T-helper 17 cell (primary cell): Measurements from ENCODE around the gene MAP2K3. TPM values are rescaled to one million over a fixed set of nuclear protein-coding genes. Genes with fewer than 3 reads are reported as not detected.

Experiments
- ATAC-seq: fragments of 150-1000 bp; cut with Tn5 transposase; 2 replicates; pipeline ENCODE4 v1.10.0; 2021; ENCODE audit warnings: mild to moderate bottlenecking, moderate library complexity
- DNase-seq, 3 donors: peaks; one replicate each; pipeline versions ENCODE4 v3.0.0 to v3.0.0-alpha.2; 2020 to 2021
- H3K9me3 ChIP-seq: one replicate; pipeline ENCODE4 v1.7.0; 2013; ENCODE audit warnings: low read length, mild to moderate bottlenecking; ENCODE audit not compliant: control insufficient read depth, poor library complexity, severe bottlenecking
- H3K27ac Mint-ChIP-seq: one replicate; pipeline ENCODE4 v1.8.0; 2022; ENCODE audit warnings: mild to moderate bottlenecking, moderate library complexity, mixed read lengths
- H3K27me3 Mint-ChIP-seq: one replicate; pipeline ENCODE4 v1.8.0; 2022; ENCODE audit warnings: mixed read lengths
- H3K36me3 Mint-ChIP-seq: one replicate; pipeline ENCODE4 v1.8.0; 2022; ENCODE audit warnings: low read depth, mixed read lengths
- H3K4me1 Mint-ChIP-seq: one replicate; pipeline ENCODE4 v1.8.0; 2022; ENCODE audit warnings: mild to moderate bottlenecking, mixed read lengths
- H3K4me3 Mint-ChIP-seq: one replicate; pipeline ENCODE4 v1.8.0; 2022; ENCODE audit warnings: mild to moderate bottlenecking, moderate library complexity, mixed read lengths
- total RNA-seq, 4 donors: library from RNA in 2 of 4; stranded (reverse) in 2 of 4; gene quantifications; one replicate each; pipeline ENCODE4 v1.2.3 and lab custom pipeline; 2022 to 2026

MAP2K3 gene
- total RNA-seq, 2 donors from 2014 or later, result 61.2 to 73.0 TPM

- no peak for DNase-seq
- peak overlapping the region; percentile 39 for H3K4me3 Mint-ChIP-seq
- H3K36me3 Mint-ChIP-seq, result no peaks in the 10 kb centered on the region
- H3K9me3 ChIP-seq, result no peaks in the 10 kb centered on the region
- ATAC-seq, result no peak
- H3K27ac Mint-ChIP-seq, result peak overlapping the region; percentile 37
- H3K4me1 Mint-ChIP-seq, result peaks cover 14% of the 10 kb centered on the region
- H3K27me3 Mint-ChIP-seq, result peaks cover 5% of the 10 kb centered on the region
Measured at GRCh38 chr17:21268596-21269188, 15.8 kb upstream of the MAP2K3 start.

DNA sequence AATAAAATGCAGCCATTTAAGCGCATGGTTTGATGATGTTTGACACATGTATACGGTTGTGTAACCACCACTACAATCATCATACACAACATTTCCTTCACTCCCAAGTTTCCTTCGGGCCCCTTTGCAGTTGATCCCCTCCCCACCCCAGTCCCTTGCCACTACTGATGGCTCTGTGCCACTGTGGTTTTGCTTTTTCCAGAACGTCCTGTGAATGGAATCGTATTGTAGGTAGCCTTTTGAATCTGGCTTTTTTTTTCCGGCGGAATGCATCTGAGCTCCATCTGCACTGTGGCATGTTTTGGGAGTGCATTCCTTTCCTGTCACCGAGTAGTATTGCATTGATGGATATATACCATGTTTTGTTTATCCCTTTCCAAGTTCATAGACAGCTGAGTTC lies 15.1 kb upstream of the MAP2K3 start:
- peaks cover 14% of the 10 kb centered on the region for H3K4me1 Mint-ChIP-seq
- H3K9me3 ChIP-seq, result no peaks in the 10 kb centered on the region
- H3K4me3 Mint-ChIP-seq, result no peak overlapping the region
- H3K27me3 Mint-ChIP-seq, result peaks cover 5% of the 10 kb centered on the region
- no peaks in the 10 kb centered on the region for H3K36me3 Mint-ChIP-seq
- ATAC-seq (no peak), DNase-seq (no peak)
- peak overlapping the region; percentile 37 for H3K27ac Mint-ChIP-seq

- H3K36me3 Mint-ChIP-seq, result no peaks in the 10 kb centered on the region
- ATAC-seq (no peak), DNase-seq (no peak)
- peak overlapping the region; percentile 82 for H3K27ac Mint-ChIP-seq
- H3K4me3 Mint-ChIP-seq, result no peak overlapping the region
- no peaks in the 10 kb centered on the region for H3K9me3 ChIP-seq
- no peaks in the 10 kb centered on the region for H3K27me3 Mint-ChIP-seq
- H3K4me1 Mint-ChIP-seq, result peaks cover 20% of the 10 kb centered on the region
Measured at GRCh38 chr17:21271454-21272183, 12.9 kb upstream of the MAP2K3 start.

DNA sequence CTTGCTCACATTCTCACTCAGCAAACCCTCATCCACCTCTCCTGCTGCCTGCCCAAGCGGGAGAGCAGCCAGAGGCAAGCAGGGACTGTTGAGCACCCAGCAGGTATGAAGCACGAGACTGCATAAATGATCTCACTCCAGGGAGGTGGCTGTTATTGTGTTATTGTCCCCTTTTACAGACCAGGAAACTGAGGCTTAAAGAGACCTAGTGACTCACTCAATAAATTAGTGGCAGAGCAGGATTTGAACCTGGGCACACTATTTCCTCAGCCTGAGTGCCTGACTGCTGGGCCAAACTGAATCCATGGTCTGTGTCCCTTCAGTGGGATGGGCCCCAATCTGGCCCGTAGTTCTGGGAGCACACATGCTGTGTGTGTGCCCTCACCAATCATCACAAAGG lies 12.3 kb upstream of the MAP2K3 start:
- no peaks in the 10 kb centered on the region for H3K36me3 Mint-ChIP-seq
- peak overlapping the region; percentile 34 for H3K27ac Mint-ChIP-seq
- no peaks in the 10 kb centered on the region for H3K9me3 ChIP-seq
- ATAC-seq (no peak), DNase-seq (no peak)
- no peaks in the 10 kb centered on the region for H3K27me3 Mint-ChIP-seq
- no peak overlapping the region for H3K4me3 Mint-ChIP-seq
- H3K4me1 Mint-ChIP-seq, result peaks cover 19% of the 10 kb centered on the region

- DNase-seq, result no peak
- Mint-ChIP-seq H3K36me3 (no peaks in the 10 kb centered on the region), H3K27ac (peak overlapping the region; percentile 34), H3K4me3 (no peak overlapping the region), H3K4me1 (peaks cover 19% of the 10 kb centered on the region), H3K27me3 (no peaks in the 10 kb centered on the region)
- no peaks in the 10 kb centered on the region for H3K9me3 ChIP-seq
- no peak for ATAC-seq
Measured at GRCh38 chr17:21272881-21273792, 11.4 kb upstream of the MAP2K3 start.

- Mint-ChIP-seq H3K4me1 (peaks cover 32% of the 10 kb centered on the region), H3K27me3 (no peaks in the 10 kb centered on the region), H3K4me3 (peak overlapping the region; percentile 90), H3K27ac (peak overlapping the region; percentile 56), H3K36me3 (no peaks in the 10 kb centered on the region)
- DNase-seq, result no peak
- H3K9me3 ChIP-seq, result no peaks in the 10 kb centered on the region
- ATAC-seq, result peak; percentile 2
Measured at GRCh38 chr17:21275047-21275578, 9.4 kb upstream of the MAP2K3 start.

DNA sequence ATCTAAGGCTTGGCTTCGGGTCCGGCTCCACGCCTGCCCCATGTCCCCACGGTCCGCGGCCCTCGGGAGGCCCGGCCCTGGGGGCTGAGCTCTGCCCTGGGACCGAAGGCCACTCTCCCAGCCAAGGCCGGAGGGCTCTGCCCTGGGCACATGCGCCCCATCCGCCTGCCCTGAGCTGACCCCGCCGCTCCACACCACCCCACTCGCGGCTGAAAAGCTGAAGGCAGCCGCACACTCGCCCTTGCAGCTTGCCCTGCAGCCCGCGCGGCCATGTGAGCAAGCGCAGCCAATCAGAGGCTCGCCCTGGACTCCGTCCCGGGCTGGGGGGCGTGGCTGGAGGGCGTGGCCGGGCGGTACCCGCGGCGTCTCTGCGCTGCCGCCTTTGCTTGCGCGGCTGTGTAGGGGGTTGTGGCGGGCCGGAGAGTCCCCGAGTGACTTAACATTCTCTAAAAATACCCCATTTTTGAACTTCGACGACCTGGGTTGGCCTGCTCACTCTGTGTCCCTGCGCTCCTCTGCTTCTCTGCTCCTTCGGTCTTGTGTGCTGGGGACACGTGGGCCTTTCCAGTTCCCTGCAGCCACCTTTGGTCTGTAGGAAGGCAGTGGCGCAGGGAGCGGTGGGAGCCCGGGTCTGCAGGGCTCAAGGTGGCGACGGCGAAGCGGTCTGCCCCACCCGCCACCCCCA lies 8.8 kb upstream of the MAP2K3 start:
- H3K27me3 Mint-ChIP-seq, result no peaks in the 10 kb centered on the region
- H3K4me1 Mint-ChIP-seq, result peaks cover 36% of the 10 kb centered on the region
- no peaks in the 10 kb centered on the region for H3K9me3 ChIP-seq
- peak overlapping the region; percentile 87 for H3K27ac Mint-ChIP-seq
- DNase-seq (peak; percentile 90 to 97 (median 91)), ATAC-seq (peak; percentile 88)
- H3K4me3 Mint-ChIP-seq, result peak overlapping the region; percentile 90
- H3K36me3 Mint-ChIP-seq, result no peaks in the 10 kb centered on the region

GRCh38 chr17:21276264-21276588 lies 8.3 kb upstream of the MAP2K3 start:
- peak overlapping the region; percentile 87 for H3K27ac Mint-ChIP-seq
- no peak for ATAC-seq
- peak overlapping the region; percentile 90 for H3K4me3 Mint-ChIP-seq
- DNase-seq, result no peak
- H3K4me1 Mint-ChIP-seq, result peaks cover 38% of the 10 kb centered on the region
- no peaks in the 10 kb centered on the region for H3K36me3 Mint-ChIP-seq
- no peaks in the 10 kb centered on the region for H3K27me3 Mint-ChIP-seq
- no peaks in the 10 kb centered on the region for H3K9me3 ChIP-seq

- DNase-seq (no peak), ATAC-seq (no peak)
- H3K9me3 ChIP-seq, result no peaks in the 10 kb centered on the region
- Mint-ChIP-seq H3K27me3 (no peaks in the 10 kb centered on the region), H3K36me3 (no peaks in the 10 kb centered on the region), H3K27ac (peak overlapping the region; percentile 88), H3K4me1 (peaks cover 40% of the 10 kb centered on the region), H3K4me3 (peak overlapping the region; percentile 58)
Measured at GRCh38 chr17:21277332-21277731, 7.2 kb upstream of the MAP2K3 start.

- no peaks in the 10 kb centered on the region for H3K36me3 Mint-ChIP-seq
- H3K27me3 Mint-ChIP-seq, result no peaks in the 10 kb centered on the region
- DNase-seq, result peak in 1 of 3 donors; percentile 43
- ATAC-seq, result peak; percentile 37
- no peaks in the 10 kb centered on the region for H3K9me3 ChIP-seq
- peak overlapping the region; percentile 88 for H3K27ac Mint-ChIP-seq
- peaks cover 47% of the 10 kb centered on the region for H3K4me1 Mint-ChIP-seq
- peak overlapping the region; percentile 78 for H3K4me3 Mint-ChIP-seq
Measured at GRCh38 chr17:21278450-21279197, 5.9 kb upstream of the MAP2K3 start.

DNA sequence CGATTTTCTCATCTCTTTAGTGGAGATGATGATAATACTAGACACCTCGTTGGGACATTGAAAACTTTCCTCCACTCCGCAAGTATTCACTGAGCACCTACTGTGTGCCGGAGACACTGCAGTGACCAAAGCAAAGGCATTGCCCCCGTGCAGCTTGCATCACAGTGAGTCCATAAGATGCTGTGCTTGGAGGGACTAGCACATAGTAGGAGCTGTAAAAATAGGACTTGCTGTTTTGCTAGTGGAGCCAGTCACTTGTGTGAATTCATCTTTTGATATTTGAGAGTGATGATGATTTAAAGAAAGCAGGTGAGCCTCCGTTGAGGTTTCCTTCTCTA lies 5.3 kb upstream of the MAP2K3 start:
- DNase-seq (no peak), ATAC-seq (no peak)
- no peaks in the 10 kb centered on the region for H3K27me3 Mint-ChIP-seq
- peak overlapping the region; percentile 88 for H3K27ac Mint-ChIP-seq
- no peaks in the 10 kb centered on the region for H3K36me3 Mint-ChIP-seq
- H3K4me1 Mint-ChIP-seq, result peaks cover 47% of the 10 kb centered on the region
- no peak overlapping the region for H3K4me3 Mint-ChIP-seq
- H3K9me3 ChIP-seq, result no peaks in the 10 kb centered on the region

- peaks cover 47% of the 10 kb centered on the region for H3K4me1 Mint-ChIP-seq
Measured at GRCh38 chr17:21279582-21279981, 4.9 kb upstream of the MAP2K3 start.

More at GRCh38 chr17:21279582-21279981, 4.9 kb upstream of the MAP2K3 start:
- no peaks in the 10 kb centered on the region for H3K36me3 Mint-ChIP-seq
- H3K9me3 ChIP-seq, result no peaks in the 10 kb centered on the region
- DNase-seq (no peak), ATAC-seq (no peak)
- no peaks in the 10 kb centered on the region for H3K27me3 Mint-ChIP-seq
- peak overlapping the region; percentile 88 for H3K27ac Mint-ChIP-seq
- no peak overlapping the region for H3K4me3 Mint-ChIP-seq
